MV-4-11 (cell line): ENCODE results near the gene ITGAL.
"Not testable (repeated sequence)": the region's sequence is repeated elsewhere in the genome, so short reads cannot be mapped to it uniquely, and the experiment has no call there.

Source experiments
- DNase-seq: peaks from one replicate; lab custom pipeline; 2025; lab: John Stamatoyannopoulos, UW

The ITGAL gene

GRCh38 chr16:30457743-30458560 is 14.6 kb upstream of the ITGAL start:
- peak; percentile 52 for DNase-seq

DNA sequence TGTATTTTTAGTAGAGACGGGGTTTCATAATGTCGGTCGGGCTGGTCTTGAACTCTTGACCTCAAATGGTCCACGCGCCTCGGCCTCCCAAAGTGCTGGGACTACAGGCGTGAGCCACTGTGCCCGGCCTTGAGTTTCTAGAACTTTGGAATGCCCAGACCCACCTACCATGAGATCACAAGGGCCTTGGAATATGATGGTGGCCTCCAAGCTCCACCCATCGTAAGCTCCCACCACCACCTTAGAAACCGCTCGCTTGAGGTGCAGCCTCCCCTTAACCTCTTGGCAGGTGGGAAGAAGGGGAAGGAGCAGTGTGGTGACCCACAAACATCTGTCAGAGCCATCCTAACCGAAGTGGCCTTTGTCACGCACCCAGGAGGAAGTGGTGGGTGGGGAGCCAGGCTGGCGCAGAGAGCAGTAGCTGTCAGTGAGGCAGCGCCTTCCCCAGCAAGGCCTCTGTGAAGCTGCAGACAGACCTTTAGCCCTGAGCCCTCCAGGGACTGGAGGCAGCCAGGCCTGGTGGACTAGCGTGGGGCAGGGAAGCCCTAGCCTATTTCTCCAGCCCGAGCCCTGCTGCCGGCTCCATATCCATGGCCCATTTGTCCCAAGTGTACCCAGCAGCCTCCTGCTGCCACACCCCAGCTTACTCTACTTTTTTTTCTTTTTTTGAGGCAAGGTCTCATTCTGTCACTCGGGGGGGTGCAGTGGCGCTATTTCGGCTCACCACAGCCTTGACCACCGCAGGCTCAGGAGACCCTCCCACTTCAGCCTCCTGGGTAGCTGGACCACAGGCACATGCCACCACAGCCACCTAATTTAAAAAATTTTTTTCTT is 13.8 kb upstream of the ITGAL start:
- peak; percentile 99 for DNase-seq

GRCh38 chr16:30459456-30459855 is 13.1 kb upstream of the ITGAL start:
- peak; percentile 59 for DNase-seq

DNA sequence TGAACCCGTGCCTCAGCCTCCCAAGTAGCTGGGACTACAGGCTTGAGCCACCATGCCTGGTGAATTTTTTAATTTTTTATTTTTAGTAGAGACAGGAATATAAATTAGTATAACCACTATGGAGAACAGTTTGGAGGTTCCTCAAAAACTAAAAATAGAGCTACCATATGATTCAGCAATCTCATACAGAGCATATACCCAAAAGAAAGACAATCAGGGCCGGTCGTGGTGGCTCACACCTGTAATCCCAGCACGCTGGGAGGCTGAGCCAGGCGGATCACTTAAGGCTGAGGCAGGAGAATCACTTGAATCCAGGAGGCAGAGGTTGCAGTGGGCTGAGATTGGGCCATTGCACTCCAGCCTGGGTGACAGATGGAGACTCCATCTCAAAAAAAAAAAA is 11.1 kb upstream of the ITGAL start:
- DNase-seq = peak; percentile 66

GRCh38 chr16:30464078-30464477 is 8.5 kb upstream of the ITGAL start:
- DNase-seq = no peak

- DNase-seq = peak; percentile 26
Observed at GRCh38 chr16:30470170-30470512, 2.4 kb upstream of the ITGAL start.

GRCh38 chr16:30470632-30470995 is 1.9 kb upstream of the ITGAL start:
- DNase-seq = no peak

DNA sequence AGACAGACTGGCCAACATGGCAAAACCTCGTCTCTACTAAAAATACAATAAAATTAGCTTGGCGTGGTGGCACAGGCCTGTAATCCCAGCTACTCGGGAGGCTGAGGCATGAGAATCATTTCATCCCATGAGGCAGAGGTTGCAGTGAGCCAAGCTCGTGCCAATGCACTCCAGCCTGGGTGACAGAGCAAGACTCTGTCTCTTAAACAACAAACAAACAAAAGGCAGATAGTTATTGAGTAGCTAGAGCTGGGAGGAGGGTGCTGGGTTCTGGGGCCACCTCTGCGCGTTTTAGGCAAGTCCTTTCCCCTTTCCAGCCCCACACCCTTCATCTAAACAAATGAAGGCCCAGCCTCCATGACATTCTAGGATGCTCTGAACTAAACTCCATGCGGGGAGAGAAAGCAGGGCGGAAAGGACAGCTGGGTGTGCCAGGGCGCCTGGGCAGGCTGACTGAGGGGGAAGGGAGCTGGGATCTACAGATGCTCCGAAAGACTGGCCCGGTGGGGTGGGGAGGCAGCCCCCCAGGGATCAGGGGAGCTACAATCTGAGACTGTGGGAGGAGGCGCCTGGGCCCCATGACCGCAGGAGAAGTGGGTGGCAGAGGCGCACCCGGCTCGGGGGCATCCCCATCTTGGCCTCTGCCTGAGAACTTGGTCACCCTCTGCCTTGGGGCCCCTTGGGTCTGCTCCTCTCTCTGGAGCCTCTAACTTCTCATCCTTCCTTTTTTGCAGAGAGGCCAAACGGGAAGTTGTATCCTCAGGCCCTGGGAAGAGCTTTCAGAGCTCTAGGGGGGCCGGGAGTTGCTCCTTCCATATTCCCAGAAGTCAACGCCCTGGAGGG is 910 bp downstream of the ITGAL start:
- DNase-seq = peak; percentile 39

DNA sequence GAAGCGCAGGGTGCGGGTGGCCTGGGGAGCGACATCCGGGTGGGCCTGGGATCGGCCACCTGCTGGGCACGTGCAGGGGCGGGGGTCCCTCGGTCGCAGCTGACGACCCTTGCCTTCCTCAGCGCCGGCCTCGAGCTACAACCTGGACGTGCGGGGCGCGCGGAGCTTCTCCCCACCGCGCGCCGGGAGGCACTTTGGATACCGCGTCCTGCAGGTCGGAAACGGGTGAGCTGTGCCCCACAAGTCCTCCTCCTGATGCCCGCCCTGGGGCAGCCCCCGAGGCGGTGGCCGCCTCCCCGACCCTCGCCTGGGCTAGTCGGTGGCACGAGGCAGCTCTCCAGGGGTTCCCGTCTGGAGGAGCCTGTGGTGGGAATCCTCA is 1.5 kb downstream of the ITGAL start:
- DNase-seq = no peak

GRCh38 chr16:30474684-30475083 is 2.1 kb downstream of the ITGAL start:
- no peak for DNase-seq

GRCh38 chr16:30476991-30477390 is 4.4 kb downstream of the ITGAL start:
- DNase-seq = no peak

GRCh38 chr16:30477773-30478172 is 5.2 kb downstream of the ITGAL start:
- not testable (repeated sequence) for DNase-seq

DNA sequence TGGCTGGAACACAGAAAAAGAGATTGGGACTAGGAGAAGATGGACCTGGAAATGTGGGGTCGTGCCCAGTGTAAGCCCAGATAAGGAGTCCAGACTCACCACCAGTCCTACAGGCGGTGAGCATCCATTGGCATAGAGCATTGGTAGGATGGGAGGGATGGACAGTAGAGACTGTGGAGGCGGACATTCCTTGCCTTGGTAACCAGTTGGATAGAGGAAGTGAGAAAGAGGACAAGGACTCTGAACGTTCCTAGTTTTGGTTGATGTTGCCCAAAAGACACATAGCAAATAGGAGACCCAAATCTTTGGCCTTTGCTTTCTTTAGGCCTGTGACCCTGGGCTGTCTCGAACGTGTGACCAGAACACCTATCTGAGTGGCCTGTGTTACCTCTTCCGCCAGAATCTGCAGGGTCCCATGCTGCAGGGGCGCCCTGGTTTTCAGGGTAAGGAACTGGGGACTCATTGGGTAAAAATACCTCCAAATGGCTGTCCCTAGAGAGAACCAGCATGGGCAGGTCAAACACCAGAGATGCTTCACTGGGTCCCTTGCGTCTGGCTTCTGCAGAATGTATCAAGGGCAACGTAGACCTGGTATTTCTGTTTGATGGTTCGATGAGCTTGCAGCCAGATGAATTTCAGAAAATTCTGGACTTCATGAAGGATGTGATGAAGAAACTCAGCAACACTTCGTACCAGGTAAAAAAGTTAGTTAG is 6.4 kb downstream of the ITGAL start:
- DNase-seq = peak; percentile 77

GRCh38 chr16:30481381-30481780 is 8.8 kb downstream of the ITGAL start:
- no peak for DNase-seq

DNA sequence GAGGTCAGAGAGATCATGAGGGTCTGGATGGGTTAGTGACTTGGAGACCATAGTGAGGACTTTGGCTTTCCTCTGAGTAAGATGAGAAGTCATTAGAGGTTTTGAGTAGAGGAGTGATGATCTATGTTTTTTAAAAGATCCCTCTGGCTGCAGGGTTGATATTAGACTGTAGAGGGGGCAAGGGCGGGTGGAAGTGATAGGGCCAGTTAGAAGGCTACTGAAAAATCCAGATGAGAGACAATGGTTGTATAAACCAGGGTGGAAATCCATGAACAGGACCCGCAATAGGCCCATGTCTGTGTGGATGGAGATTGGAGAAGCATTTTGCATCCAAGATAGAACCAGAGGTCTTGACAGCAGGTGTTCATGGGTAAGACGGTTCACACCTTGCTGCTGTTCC is 9.8 kb downstream of the ITGAL start:
- no peak for DNase-seq

GRCh38 chr16:30484887-30485286 is 12.3 kb downstream of the ITGAL start:
- DNase-seq = no peak

GRCh38 chr16:30485818-30486436 is 13.4 kb downstream of the ITGAL start:
- DNase-seq = peak; percentile 51

DNA sequence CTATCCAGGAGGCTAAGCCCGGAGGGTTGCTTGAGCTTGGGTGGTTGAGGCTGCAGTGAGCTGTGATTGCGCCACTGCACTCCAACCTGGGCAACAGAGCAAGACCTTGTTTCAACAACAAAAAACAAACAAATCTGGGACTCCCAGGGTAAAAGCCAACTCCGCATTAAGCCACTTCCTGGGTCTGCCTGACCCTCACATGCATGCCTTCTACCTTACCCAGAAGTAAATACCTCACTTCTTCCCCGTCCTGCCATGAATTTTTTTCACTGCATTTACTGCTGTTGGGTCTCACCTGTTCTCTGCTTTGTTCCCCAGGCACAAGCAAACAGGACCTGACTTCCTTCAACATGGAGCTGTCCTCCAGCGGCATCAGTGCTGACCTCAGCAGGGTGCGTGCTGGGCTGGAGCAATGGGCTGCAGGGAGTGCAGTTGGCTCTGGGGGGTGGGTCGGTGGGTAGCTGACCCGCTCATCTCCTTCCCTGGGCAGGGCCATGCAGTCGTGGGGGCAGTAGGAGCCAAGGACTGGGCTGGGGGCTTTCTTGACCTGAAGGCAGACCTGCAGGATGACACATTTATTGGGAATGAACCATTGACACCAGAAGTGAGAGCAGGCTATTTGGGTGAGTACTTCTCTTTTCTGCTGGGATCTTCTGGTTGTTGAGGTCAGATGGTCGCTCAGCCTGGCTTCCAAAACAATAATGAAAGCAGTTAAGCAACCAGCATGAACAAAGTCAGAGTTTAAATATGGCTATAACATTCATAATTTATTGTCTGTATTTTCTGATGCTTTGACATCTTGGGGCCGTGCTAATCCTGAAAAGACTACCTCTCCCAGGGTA is 16.4 kb downstream of the ITGAL start:
- DNase-seq = peak; percentile 81

GRCh38 chr16:30490210-30490609 is 17.7 kb downstream of the ITGAL start:
- DNase-seq = peak; percentile 62

- no peak for DNase-seq
Observed at GRCh38 chr16:30491229-30491628, 18.7 kb downstream of the ITGAL start.
